Transverse colon (tissue), 4 donors: ENCODE results near the gene ACKR1.

Experiments used
- CTCF ChIP-seq, 5 experiments: fragments of 200-600 bp in 3 of 5; fragments of 450-650 bp in 2 of 5; sonication (generic) in 3 of 5; IDR thresholded peaks; 1 replicate in 2 of 5; 2 replicates in 3 of 5; pipeline ENCODE4 v1.5.1; 2016 to 2017; ENCODE audit warnings: antibody characterized with exemption in 5 of 5, inconsistent platforms in 3 of 5, mild to moderate bottlenecking in 2 of 5, moderate library complexity in 1 of 5
- POLR2A ChIP-seq: fragments of 450-650 bp; IDR thresholded peaks from one replicate; pipeline ENCODE4 v1.6.1; 2016; ENCODE audit warnings: antibody characterized with exemption, mild to moderate bottlenecking, moderate library complexity
- POLR2AphosphoS5 ChIP-seq, 3 donors: sonication (generic); formaldehyde crosslinking; IDR thresholded peaks; one replicate each; pipeline ENCODE4 v1.6.1; 2016; ENCODE audit warnings: antibody characterized with exemption in 3 of 3

- TF ChIP-seq POLR2A (no peak), POLR2AphosphoS5 (IDR thresholded peaks at IDR 0.05) (no peak), CTCF (IDR thresholded peaks at IDR 0.05) (no peak)
Measured at GRCh38 chr1:159163614-159164228, 41.0 kb upstream of the ACKR1 start.
